ENCODE results near the gene RGS5. TPM values are rescaled to one million over a fixed set of nuclear protein-coding genes. Genes with fewer than 3 reads are reported as not detected.

RGS5 gene
- total and polyA plus RNA-seq, 12 donors, result 83.9 to 393 (median 176) TPM

DNA sequence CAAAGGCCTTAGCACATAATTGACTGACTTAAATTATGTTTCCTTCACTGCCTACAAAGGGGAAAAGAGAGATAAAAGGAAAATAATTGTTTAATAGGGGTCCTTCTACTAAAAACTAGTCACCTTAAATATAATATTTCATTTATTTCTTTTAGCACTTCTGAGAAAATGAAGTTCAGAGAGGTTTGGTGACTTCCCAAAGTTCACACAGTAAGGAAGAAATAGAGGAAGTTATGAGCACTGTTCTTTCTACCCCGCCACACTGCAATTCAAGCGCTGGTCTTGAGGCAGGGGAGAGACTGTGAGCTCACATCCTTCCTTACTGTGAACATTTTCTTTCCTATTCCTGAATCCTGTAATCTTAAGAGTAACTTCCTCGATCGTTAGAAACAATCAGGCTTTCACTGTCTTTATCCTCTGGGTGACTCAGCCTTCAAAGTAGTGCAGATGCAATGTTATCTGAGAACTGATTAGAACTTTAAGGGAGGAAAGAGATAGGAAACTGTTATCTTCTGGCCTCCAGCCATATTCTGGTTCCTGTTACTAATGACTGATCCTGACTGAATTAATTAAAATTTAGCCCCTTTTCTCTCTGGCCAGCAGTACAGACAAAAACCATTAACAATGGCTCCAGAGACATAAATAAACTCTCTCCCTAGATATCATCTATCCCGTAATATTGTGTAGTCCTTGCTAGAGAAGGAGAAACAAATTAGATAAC, 6.8 kb downstream of the RGS5 start:
- no peaks in the 10 kb centered on the region for H3K27me3 ChIP-seq
- H3K9me3 ChIP-seq, result no peaks in the 10 kb centered on the region
- intact Hi-C loops (cut with DNase I), result no loop called here
- H3K4me1 ChIP-seq, result peaks cover 0 to 41% (median 11%) of the 10 kb centered on the region in 9 donors
- H3K36me3 ChIP-seq, result no peaks in the 10 kb centered on the region
- DNase-seq, result peak in 1 of 2 donors; percentile 42
- no peak for TF ChIP-seq CTCF (IDR thresholded peaks at IDR 0.05)
- 18 to 36% methylated on average over 5 of the region's 5 CpGs for WGBS, 2 donors
- peak; percentile 75 to 90 (median 83) for ATAC-seq
- H3K4me3 ChIP-seq, result peak overlapping the region in 5 of 10 donors; percentile 16 to 53 (median 38)
- peak overlapping the region in 8 of 10 donors; percentile 2 to 67 (median 30) for H3K27ac ChIP-seq

- Histone ChIP-seq H3K4me3 (no peak overlapping the region), H3K4me1 (peaks cover 0 to 49% (median 11%) of the 10 kb centered on the region in 9 donors), H3K9me3 (no peaks in the 10 kb centered on the region), H3K27ac (peak overlapping the region in 3 of 10 donors; percentile 7 to 49 (median 40)), H3K27me3 (no peaks in the 10 kb centered on the region), H3K36me3 (no peaks in the 10 kb centered on the region)
- no peak for DNase-seq
- intact Hi-C loops (cut with DNase I), result no loop called here
- no peak for TF ChIP-seq CTCF (IDR thresholded peaks at IDR 0.05)
- 81 to 85% methylated on average over 1 of the region's 1 CpG for WGBS, 2 donors
- ATAC-seq, result no peak
Measured at GRCh38 chr1:163191301-163191700, 11.4 kb downstream of the RGS5 start.

- DNase-seq, result no peak
- H3K27me3 ChIP-seq, result no peaks in the 10 kb centered on the region
- no peak overlapping the region for H3K4me3 ChIP-seq
- intact Hi-C loops (cut with DNase I), result loop anchor here in 1 of 10 donors (5.0 kb wide), 1 partner anchor 113 kb away; no protein-coding TSS in a partner anchor
- WGBS, 2 donors, result 67 to 74% methylated on average over 3 of the region's 3 CpGs
- TF ChIP-seq CTCF (IDR thresholded peaks at IDR 0.05), result no peak
- no peaks in the 10 kb centered on the region for H3K36me3 ChIP-seq
- ATAC-seq, result peak in 1 of 8 donors; percentile 31
- peak overlapping the region in 2 of 10 donors; percentile 44 to 71 for H3K27ac ChIP-seq
- H3K4me1 ChIP-seq, result peaks cover 0 to 34% (median 7%) of the 10 kb centered on the region in 9 donors
- H3K9me3 ChIP-seq, result no peaks in the 10 kb centered on the region
Measured at GRCh38 chr1:163188947-163189346, 13.8 kb downstream of the RGS5 start.

DNA sequence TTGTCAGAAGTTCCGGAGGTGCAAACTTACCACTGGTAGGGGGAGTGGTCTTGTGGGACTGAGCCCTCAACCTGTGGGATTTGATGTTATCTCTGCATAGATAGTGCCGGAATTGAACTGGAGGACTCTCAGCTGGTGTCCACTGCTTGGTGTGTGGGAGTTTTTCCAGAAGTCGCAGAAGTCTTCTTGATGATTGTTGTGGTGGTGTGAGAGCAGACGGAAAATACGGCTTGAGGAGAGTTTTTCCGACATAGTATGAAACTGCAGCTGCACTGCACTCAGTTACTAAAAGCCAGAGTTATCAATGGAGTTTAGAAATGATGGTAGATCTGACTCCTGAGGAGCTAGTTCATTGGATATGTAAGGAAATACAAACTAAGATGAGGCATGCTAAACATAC, 14.9 kb downstream of the RGS5 start:
- no peak for TF ChIP-seq CTCF (IDR thresholded peaks at IDR 0.05)
- Histone ChIP-seq H3K27ac (peak overlapping the region in 4 of 10 donors; percentile 5 to 71 (median 51)), H3K27me3 (no peaks in the 10 kb centered on the region), H3K9me3 (no peaks in the 10 kb centered on the region), H3K4me1 (peaks cover 0 to 40% (median 7%) of the 10 kb centered on the region in 9 donors), H3K36me3 (no peaks in the 10 kb centered on the region), H3K4me3 (no peak overlapping the region)
- 68 to 70% methylated on average over 6 of the region's 6 CpGs for WGBS, 2 donors
- intact Hi-C loops (cut with DNase I), result loop anchor here in 1 of 10 donors (5.0 kb wide), 1 partner anchor 114 kb away; no protein-coding TSS in a partner anchor
- peak in 3 of 8 donors; percentile 49 to 72 (median 57) for ATAC-seq
- peak in 1 of 2 donors; percentile 16 for DNase-seq

All from heart right ventricle (tissue), 16 donors.